HG03442 (cell line): Measurements from ENCODE around the gene NDUFB8.
"Not testable (repeated sequence)": the region's sequence is repeated elsewhere in the genome, so short reads cannot be mapped to it uniquely, and the experiment has no call there.

ENCODE experiments used
- ATAC-seq: cut with Tn5 transposase; IDR thresholded peaks from one replicate; pipeline ENCODE4 v1.9.1; 2021; ENCODE audit warnings: mild to moderate bottlenecking, moderate library complexity; ENCODE audit not compliant: unreplicated experiment

The NDUFB8 gene

GRCh38 chr10:100529475-100530298 lies at the start of gene NDUFB8:
TSS of gene NDUFB8 (minus strand) at chr10:100529871. CDS start at chr10:100529851, 20 bp downstream.
- peak; percentile 62 for ATAC-seq

GRCh38 chr10:100576282-100576635 lies 46.6 kb upstream of the NDUFB8 start:
- ATAC-seq, result no peak

DNA sequence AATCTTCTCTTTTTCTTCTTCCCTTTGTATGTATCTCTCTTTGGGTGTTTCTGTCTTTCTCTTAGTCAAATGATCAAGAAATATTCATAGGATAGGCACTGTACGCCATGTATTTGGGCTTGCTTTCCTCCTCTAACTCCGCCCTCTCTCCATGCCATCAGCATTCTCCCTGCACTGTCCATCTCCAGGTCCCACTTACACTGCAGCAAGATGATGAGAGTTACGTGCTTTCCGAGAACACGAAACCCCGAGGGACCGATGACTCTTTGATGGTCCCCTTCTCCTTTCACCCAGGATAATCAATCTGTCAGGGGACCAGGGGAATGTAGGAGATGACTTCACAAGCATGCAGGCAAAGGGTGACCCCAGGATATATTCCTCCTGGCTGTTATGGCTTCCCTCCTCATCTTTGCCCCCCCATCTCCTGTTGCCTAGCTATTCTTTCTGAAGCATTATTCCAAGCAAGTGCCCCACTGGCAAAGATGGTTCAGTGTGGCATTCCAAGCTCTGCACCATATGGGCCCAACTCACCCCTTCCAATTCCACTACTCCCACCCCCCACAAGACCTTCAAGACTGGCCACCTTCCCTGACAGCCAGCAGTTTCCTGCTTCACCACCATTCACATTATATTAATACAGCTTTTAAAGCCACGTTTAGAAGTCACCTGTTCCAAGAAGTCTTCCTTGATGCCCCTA lies 46.1 kb upstream of the NDUFB8 start:
- ATAC-seq, result no peak

GRCh38 chr10:100575146-100575545 lies 45.5 kb upstream of the NDUFB8 start:
- not testable (repeated sequence) for ATAC-seq

- ATAC-seq, result no peak
Measured at GRCh38 chr10:100571084-100571856, 41.6 kb upstream of the NDUFB8 start.

GRCh38 chr10:100570506-100570905 lies 40.8 kb upstream of the NDUFB8 start:
- ATAC-seq, result no peak

DNA sequence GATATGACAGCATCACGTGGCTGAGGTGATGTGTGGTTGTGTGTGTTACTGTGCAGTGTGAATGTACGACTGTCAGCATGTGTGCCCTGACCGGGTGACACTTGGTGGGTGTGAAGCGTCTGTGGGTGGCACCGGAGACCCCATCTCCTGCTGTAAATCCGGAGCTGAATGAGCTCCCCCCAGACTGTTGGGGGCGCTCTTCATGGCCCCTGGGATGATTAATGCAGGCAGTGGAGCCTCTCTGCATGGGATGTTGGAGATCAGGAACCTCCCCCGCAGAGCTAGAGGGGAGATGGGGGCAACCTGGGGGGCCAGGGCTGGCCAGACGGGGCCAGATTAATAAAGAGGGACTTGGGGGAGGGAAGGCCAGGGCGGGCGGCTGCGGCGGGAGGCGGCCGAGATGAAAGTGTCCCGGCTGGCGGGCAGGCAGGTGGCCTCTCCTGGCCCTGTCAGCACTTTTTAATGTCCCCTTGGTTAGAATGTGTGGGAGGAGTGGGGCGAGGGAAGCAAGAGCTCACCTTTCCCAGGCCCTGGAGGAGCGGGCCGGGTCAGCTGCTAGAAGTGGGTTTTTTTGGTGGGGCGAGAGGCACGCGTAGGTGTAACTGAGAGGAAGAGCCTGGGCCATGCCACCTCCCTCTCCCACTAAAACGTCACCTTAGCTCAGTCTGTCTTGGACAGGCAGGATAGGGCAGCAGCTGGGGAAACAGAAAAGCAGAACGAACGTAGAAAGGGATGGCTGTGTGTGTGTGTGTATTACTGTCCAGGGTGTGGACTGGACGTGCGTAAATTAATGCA lies 40.2 kb upstream of the NDUFB8 start:
- ATAC-seq, result no peak

DNA sequence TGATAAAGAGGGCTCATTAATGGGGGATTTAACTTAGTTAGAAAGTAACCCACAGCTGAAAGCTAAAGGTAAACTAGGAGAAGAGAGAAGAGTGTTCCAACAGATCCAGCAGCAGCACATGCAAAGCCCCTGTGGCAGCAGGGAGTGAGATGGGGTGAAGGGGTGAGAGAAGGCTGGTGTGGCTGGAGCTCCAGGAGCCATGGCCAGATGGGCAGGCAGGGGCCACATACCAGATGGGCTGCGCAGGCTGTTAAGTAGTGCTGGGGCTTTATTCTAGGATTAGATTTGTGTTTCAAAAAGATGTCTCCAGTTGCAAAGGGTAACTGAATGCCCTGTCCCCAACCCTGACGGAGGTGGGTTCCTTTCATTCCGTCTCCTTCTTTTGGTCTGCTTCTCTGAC lies 39.2 kb upstream of the NDUFB8 start:
- no peak for ATAC-seq

- ATAC-seq, result no peak
Measured at GRCh38 chr10:100567826-100568225, 38.2 kb upstream of the NDUFB8 start.

DNA sequence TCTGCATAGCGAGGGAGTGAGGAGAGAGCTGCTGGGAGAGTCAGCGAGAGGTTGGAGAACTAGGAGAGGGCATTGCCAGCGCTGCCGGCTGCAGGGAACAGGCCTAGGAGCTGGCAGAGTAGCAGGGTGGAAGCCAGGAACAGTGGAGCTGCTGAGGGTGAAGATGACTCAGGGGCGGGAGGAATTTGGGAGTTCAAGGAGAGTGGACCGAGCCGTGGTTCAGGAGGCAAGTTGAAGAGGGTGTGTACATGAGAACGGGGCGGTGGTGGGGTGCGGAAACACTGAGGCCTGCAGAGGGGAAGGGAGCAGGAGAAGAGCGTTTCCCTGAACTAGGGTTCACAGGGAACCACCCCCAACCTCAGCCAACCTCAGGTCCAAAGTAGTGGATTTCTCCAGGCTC lies 37.6 kb upstream of the NDUFB8 start:
- no peak for ATAC-seq

DNA sequence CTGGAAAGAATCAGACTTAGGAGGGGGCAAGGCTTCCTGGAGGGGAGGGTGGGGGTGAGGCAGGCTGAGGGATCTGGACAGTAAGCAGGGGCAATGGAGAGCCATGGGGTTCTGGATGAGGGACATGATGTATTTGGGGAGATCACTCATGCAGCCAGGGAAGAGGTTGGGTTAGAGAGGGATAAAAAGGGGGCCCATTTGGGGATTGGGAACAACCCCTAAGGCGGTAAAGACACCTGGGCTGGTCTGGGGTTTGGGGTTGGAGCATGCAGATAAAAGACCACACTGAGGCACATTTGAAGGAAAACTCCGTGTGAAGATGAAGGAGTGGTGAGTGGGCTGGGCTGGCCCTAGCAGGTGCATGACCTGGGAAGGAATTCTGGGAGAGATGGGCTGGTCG lies 36.9 kb upstream of the NDUFB8 start:
- ATAC-seq, result no peak

DNA sequence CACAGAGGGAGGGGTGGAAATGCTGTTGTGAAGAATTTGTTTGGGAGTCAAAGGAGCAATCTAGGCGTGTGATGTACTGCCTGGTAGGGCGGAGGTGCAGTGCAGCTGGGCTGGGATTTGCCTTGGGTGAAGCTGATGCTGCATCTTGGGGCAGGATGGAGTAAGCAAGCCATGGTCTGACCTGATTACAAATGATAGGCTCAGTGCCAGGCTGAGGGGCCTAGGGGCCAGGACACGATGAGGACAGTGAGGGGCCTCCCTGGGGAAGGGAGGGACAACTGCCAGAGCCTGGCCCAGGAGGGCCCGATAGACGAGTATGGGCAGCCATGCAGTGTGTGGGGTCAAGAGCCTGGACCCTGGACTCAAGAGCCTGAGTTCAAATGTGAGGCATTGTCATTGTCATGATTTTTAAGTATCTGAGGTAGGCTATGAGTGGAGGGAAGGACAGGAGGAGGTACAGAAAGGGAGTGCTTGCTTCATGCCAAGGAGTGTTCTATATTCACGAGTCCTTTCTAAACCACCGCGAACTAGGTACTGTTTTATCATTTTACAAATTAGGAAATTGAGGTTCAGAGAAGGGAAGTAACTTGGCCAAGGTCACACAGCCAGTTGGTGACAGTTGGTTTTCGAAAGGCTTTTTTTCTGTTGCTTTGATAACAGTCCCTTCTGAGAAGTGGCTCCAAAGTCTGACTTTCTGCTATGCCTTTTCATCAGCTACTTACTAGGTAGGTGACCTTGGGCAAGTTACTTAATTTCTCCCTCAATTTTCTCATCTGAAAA lies 35.7 kb upstream of the NDUFB8 start:
- ATAC-seq, result no peak

DNA sequence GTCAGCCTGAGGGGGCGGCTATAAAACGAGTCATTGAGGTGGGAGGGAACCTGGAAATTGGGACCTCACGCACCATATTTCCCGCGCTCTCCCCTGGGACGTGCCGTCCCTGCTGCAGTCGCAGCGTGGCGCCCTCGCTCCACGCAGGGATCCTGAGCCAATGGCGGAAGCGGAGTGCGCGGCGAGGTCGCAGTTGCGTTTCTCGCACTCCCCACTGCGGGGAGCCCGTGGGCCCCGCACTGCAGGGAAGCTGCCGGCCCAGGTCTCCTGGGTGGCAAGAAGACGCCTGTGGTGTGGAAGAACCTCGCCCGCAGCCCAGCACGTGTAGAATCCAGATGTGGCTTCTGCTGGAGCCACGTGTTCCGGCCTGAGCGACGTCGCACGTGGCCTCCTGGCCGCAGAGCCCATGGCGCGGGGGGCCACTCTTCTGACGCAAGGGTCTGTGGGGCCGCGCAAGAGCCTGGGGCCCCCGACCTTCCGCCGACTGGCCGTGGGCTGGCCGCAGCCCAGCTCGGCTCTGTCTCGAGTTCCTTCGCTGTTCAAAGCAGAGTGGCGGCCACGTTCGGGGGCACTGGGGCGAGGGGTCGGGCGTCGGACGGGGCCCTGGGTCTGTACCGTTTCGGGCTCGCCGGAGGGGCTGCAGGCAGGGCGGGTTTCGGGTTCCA lies 32.5 kb upstream of the NDUFB8 start:
- ATAC-seq, result peak; percentile 79

DNA sequence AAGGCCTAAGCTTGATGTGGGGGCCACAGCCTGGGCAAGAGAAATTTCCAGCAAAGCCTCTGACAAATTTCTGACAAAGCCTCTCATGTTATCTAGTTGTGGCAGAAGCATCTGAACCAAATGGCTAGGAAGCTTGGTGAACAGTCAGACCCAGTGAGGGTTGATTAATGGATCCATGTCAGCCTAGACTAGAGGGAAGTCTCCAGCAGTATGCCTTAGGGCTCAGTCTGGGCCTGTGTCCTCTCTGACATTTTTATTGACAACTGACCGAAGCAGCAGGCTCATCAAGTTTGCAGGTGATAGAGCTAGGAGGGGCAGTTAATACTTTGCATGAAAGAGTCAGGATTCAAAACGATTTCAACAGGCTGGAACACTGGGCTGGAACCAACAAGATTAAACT lies 31.3 kb upstream of the NDUFB8 start:
- ATAC-seq, result no peak

DNA sequence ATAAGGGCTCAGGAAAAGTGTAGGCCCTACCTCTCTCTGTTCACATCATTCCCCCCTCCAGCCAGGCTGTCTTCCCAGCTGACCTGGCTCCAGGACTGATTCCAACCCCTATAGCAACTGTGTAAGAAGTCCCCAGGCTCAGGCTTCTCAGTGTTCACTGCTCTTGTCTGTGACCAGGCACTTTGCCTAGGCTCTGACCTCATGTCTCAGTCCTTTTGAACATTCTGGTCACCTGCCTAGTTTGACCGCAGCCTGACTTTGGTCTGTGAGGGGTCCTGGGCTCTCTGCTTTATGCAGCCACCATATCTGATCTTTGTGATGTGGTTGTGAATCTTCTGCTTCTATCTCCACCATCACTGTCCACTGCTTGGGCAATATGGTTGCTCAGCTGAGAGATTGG lies 30.6 kb upstream of the NDUFB8 start:
- no peak for ATAC-seq

GRCh38 chr10:100554902-100555301 lies 25.2 kb upstream of the NDUFB8 start:
- ATAC-seq, result no peak

- no peak for ATAC-seq
Measured at GRCh38 chr10:100553929-100554328, 24.3 kb upstream of the NDUFB8 start.

DNA sequence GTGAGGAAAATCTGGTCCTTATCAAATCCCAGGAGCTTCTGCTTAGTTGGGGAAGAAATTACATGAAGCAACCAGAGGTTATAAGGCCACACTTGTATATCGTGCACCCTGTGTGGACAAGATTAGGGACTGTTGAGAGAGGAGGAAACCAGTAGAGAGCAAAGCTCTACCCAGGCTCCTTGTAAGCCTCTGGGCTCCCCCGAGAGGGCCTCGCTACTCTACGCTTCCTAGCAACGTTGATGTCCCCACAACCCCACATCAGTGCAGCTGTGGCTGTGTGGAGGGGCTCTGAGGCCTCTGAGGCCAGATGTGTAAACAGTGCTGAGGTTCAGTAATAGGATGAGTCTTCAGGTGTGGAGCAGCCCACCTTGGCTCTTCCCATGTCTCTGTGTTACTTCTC lies 22.1 kb upstream of the NDUFB8 start:
- ATAC-seq, result no peak

- ATAC-seq, result no peak
Measured at GRCh38 chr10:100551196-100551595, 21.5 kb upstream of the NDUFB8 start.

DNA sequence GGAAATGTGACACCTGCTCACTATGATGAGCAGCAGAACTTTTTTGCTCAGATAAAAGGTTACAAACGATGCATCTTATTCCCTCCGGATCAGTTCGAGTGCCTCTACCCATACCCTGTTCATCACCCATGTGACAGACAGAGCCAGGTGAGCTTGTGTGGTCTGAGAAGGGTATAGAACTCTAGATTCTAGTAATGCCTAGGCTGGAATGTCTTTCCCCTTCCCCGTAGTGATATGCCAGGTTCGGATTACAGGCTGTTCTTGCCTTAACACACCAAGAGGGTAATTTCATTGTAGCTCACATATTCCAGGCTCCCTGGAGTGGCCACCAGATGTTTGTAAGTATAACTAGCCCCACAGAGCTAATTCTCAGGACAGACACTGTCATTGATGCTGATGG lies 15.3 kb upstream of the NDUFB8 start:
- ATAC-seq, result no peak
